WTC11 (cell line): Measurements from ENCODE around the gene BLOC1S5.

Experiments used
- ATF3 ChIP-seq: sonication (generic); formaldehyde crosslinking; conservative IDR thresholded peaks from 2 replicates; pipeline ENCODE4 v1.8.1; 2022; ENCODE audit warnings: mild to moderate bottlenecking, missing genetic modification reagents
- ELF4 ChIP-seq: sonication (generic); formaldehyde crosslinking; IDR thresholded peaks from 2 replicates; pipeline ENCODE4 v1.8.1; 2022; ENCODE audit warnings: low read depth, mild to moderate bottlenecking, moderate library complexity, missing genetic modification reagents
- FOXP4 ChIP-seq: sonication (generic); formaldehyde crosslinking; IDR thresholded peaks from 2 replicates; pipeline ENCODE4 v1.8.0; 2022; ENCODE audit warnings: mild to moderate bottlenecking, missing genetic modification reagents
- JAZF1 ChIP-seq: fragments of 250-450 bp; sonication (Bioruptor Pico); IDR thresholded peaks from 2 replicates; pipeline ENCODE4 v1.9.0; 2021; ENCODE audit warnings: moderate library complexity, mild to moderate bottlenecking, inconsistent platforms
- PRRX2 ChIP-seq: fragments of 250-450 bp; sonication (Bioruptor Pico); IDR thresholded peaks from 2 replicates; pipeline ENCODE4 v1.8.0; 2021; ENCODE audit warnings: mild to moderate bottlenecking
- TP53 ChIP-seq: sonication (generic); formaldehyde crosslinking; IDR thresholded peaks from 2 replicates; pipeline ENCODE4 v1.8.1; 2023; ENCODE audit warnings: mild to moderate bottlenecking, missing genetic modification reagents
- TF ChIP-seq, protein P1 (sequence below): fragments of 200-600 bp; IDR thresholded peaks from 2 replicates; pipeline ENCODE4 v1.8.0; 2022; ENCODE audit warnings: antibody characterized with exemption

DNA sequence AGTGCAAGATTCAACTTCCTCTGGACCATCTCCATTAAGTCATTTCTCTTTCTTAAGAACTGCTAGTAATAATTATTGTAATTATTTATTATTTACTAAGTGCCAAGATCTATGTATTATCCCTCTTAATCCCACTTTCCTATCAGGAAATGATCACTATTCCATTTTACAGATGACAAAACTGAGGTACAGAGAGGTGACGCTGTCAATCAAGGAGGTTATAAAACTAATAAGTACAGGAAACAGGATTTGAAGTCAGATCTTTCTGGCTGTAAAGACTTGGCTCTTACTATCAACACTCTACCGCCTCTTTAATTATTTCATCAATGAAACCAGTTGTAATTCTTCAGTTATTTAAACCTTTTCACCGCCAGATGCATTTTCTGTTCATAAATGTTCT, 37.4 kb downstream of the BLOC1S5 start:
- TF ChIP-seq, protein P1, sequence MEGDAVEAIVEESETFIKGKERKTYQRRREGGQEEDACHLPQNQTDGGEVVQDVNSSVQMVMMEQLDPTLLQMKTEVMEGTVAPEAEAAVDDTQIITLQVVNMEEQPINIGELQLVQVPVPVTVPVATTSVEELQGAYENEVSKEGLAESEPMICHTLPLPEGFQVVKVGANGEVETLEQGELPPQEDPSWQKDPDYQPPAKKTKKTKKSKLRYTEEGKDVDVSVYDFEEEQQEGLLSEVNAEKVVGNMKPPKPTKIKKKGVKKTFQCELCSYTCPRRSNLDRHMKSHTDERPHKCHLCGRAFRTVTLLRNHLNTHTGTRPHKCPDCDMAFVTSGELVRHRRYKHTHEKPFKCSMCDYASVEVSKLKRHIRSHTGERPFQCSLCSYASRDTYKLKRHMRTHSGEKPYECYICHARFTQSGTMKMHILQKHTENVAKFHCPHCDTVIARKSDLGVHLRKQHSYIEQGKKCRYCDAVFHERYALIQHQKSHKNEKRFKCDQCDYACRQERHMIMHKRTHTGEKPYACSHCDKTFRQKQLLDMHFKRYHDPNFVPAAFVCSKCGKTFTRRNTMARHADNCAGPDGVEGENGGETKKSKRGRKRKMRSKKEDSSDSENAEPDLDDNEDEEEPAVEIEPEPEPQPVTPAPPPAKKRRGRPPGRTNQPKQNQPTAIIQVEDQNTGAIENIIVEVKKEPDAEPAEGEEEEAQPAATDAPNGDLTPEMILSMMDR, result no peak
- TF ChIP-seq JAZF1 (CRISPR knock-in tag), result no peak
- TF ChIP-seq ELF4, result no peak
- no peak for TF ChIP-seq FOXP4 (CRISPR knock-in tag)
- no peak for TF ChIP-seq PRRX2 (CRISPR knock-in tag)
- TF ChIP-seq ATF3 (CRISPR knock-in tag), result no peak
- TF ChIP-seq TP53 (CRISPR knock-in tag), result no peak
